KMS-11 (cell line): ENCODE measurements around the gene SYNC.

Experiments used
- H2AFZ ChIP-seq: fragments of 200-600 bp; sonication (generic); 2 replicates; pipeline ENCODE4 v1.6.1; 2016; ENCODE audit warnings: antibody characterized with exemption, mixed run types, low read depth
- H3K27ac ChIP-seq: fragments of 200-600 bp; sonication (generic); 2 replicates; pipeline ENCODE4 v1.6.1; 2016; ENCODE audit warnings: mild to moderate bottlenecking, mixed run types
- H3K27me3 ChIP-seq: fragments of 200-600 bp; sonication (generic); 2 replicates; pipeline ENCODE4 v1.6.1; 2017; ENCODE audit warnings: mild to moderate bottlenecking, low read depth, mixed run types, moderate library complexity; ENCODE audit not compliant: insufficient read depth
- H3K36me3 ChIP-seq: fragments of 200-600 bp; sonication (generic); 2 replicates; pipeline ENCODE4 v1.6.1; 2017; ENCODE audit warnings: mild to moderate bottlenecking, mixed run types; ENCODE audit not compliant: insufficient read depth
- H3K4me1 ChIP-seq: fragments of 200-600 bp; sonication (generic); 2 replicates; pipeline ENCODE4 v1.6.1; 2016; ENCODE audit warnings: mild to moderate bottlenecking, low read depth, mixed run types; ENCODE audit not compliant: poor library complexity, severe bottlenecking
- H3K4me2 ChIP-seq: fragments of 200-600 bp; sonication (generic); 2 replicates; pipeline ENCODE4 v1.7.0; 2016; ENCODE audit warnings: mild to moderate bottlenecking, mixed run types
- H3K4me3 ChIP-seq: fragments of 200-600 bp; sonication (generic); IDR thresholded peaks from 2 replicates; pipeline ENCODE4 v1.6.1; 2017; ENCODE audit warnings: low read depth, low read length, mixed read lengths; ENCODE audit not compliant: insufficient read depth
- H3K79me2 ChIP-seq: fragments of 200-600 bp; sonication (generic); 2 replicates; pipeline ENCODE4 v1.6.1; 2016; ENCODE audit warnings: low read depth, mixed run types; ENCODE audit not compliant: insufficient read depth
- H3K9ac ChIP-seq: fragments of 200-600 bp; sonication (generic); 2 replicates; pipeline ENCODE4 v1.6.1; 2016; ENCODE audit warnings: mild to moderate bottlenecking, mixed run types
- H4K20me1 ChIP-seq: fragments of 200-600 bp; sonication (generic); 2 replicates; pipeline ENCODE4 v1.6.1; 2016; ENCODE audit warnings: mild to moderate bottlenecking, mixed run types; ENCODE audit not compliant: insufficient read depth
- CTCF ChIP-seq: fragments of 200-600 bp; sonication (generic); conservative IDR thresholded peaks from 2 replicates; pipeline ENCODE4 v1.6.1; 2017; ENCODE audit warnings: low read depth, mild to moderate bottlenecking, antibody characterized with exemption, low read length, moderate library complexity, mixed read lengths

The SYNC gene

GRCh38 chr1:32693455-32694174 lies 9.0 kb downstream of the SYNC start:
- Histone ChIP-seq H3K4me2 (no peak overlapping the region), H3K4me3 (no peak overlapping the region), H3K79me2 (no peaks in the 10 kb centered on the region), H3K9ac (no peak overlapping the region), H2AFZ (no peak overlapping the region), H3K4me1 (no peaks in the 10 kb centered on the region), H3K27ac (no peak overlapping the region), H3K36me3 (no peaks in the 10 kb centered on the region), H3K27me3 (no peaks in the 10 kb centered on the region), H4K20me1 (no peaks in the 10 kb centered on the region)
- TF ChIP-seq CTCF = no peak

GRCh38 chr1:32686387-32686786 lies 16.2 kb downstream of the SYNC start:
- no peaks in the 10 kb centered on the region for H3K79me2 ChIP-seq
- H3K4me2 ChIP-seq = no peak overlapping the region
- no peak overlapping the region for H3K27ac ChIP-seq
- H3K4me1 ChIP-seq = peaks cover 12% of the 10 kb centered on the region
- TF ChIP-seq CTCF = no peak
- H3K27me3 ChIP-seq = no peaks in the 10 kb centered on the region
- H3K9ac ChIP-seq = no peak overlapping the region
- no peak overlapping the region for H3K4me3 ChIP-seq
- no peaks in the 10 kb centered on the region for H4K20me1 ChIP-seq
- no peak overlapping the region for H2AFZ ChIP-seq
- H3K36me3 ChIP-seq = no peaks in the 10 kb centered on the region; the same call in 1 of the 2 replicates

GRCh38 chr1:32685498-32685897 lies 17.1 kb downstream of the SYNC start:
- Histone ChIP-seq H3K79me2 (no peaks in the 10 kb centered on the region), H3K4me1 (peaks cover 12% of the 10 kb centered on the region), H4K20me1 (no peaks in the 10 kb centered on the region), H3K4me2 (no peak overlapping the region), H3K27ac (no peak overlapping the region), H3K9ac (no peak overlapping the region), H3K36me3 (peaks cover 5% of the 10 kb centered on the region; the same call in 1 of the 2 replicates), H3K4me3 (no peak overlapping the region), H3K27me3 (no peaks in the 10 kb centered on the region), H2AFZ (no peak overlapping the region)
- TF ChIP-seq CTCF = no peak

GRCh38 chr1:32684167-32684811 lies 18.3 kb downstream of the SYNC start:
- Histone ChIP-seq H3K9ac (no peak overlapping the region), H2AFZ (no peak overlapping the region), H3K4me1 (peaks cover 12% of the 10 kb centered on the region), H3K27me3 (no peaks in the 10 kb centered on the region), H3K4me2 (no peak overlapping the region), H4K20me1 (no peaks in the 10 kb centered on the region), H3K27ac (no peak overlapping the region; the same call in 1 of the 2 replicates), H3K4me3 (no peak overlapping the region), H3K79me2 (no peaks in the 10 kb centered on the region), H3K36me3 (peaks cover 6% of the 10 kb centered on the region; the same call in 1 of the 2 replicates)
- no peak for TF ChIP-seq CTCF
